ENCODE measurements around the gene MCM8. TPM values are rescaled to one million over a fixed set of nuclear protein-coding genes. Genes with fewer than 3 reads are reported as not detected.

Gene MCM8
- total RNA-seq, 4 donors from 2014 or later = 2.6 to 7.2 (median 5.9) TPM

DNA sequence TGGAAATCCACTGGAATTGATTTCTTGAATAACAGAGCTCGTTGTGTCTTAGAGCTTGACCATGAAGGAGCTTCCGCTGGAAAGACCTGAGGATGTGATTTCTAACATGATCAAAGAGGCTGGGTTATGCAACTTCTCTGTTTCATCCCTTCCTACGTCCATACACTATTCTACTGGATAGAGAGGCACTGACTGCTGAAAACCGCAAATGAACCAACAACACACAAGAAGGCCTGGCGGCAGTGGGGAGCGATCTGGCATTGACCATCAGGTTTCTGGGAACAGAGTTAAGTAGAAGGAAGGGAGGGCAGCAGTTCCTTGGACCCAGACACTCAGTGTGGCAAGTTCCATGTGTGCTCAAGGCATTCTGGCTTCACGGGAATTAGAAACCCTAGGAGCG is 90.1 kb downstream of the MCM8 start:
- intact Hi-C loops (cut with DNase I) = no loop called here
- H3K36me3 ChIP-seq = peaks cover 18 to 69% (median 22%) of the 10 kb centered on the region in 3 donors
- H3K27ac ChIP-seq = no peak overlapping the region
- H3K27me3 ChIP-seq = no peaks in the 10 kb centered on the region
- TF ChIP-seq, protein P1, sequence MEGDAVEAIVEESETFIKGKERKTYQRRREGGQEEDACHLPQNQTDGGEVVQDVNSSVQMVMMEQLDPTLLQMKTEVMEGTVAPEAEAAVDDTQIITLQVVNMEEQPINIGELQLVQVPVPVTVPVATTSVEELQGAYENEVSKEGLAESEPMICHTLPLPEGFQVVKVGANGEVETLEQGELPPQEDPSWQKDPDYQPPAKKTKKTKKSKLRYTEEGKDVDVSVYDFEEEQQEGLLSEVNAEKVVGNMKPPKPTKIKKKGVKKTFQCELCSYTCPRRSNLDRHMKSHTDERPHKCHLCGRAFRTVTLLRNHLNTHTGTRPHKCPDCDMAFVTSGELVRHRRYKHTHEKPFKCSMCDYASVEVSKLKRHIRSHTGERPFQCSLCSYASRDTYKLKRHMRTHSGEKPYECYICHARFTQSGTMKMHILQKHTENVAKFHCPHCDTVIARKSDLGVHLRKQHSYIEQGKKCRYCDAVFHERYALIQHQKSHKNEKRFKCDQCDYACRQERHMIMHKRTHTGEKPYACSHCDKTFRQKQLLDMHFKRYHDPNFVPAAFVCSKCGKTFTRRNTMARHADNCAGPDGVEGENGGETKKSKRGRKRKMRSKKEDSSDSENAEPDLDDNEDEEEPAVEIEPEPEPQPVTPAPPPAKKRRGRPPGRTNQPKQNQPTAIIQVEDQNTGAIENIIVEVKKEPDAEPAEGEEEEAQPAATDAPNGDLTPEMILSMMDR (IDR thresholded peaks at IDR 0.05) = no peak
- no peak for TF ChIP-seq POLR2A (IDR thresholded peaks at IDR 0.05)
- DNase-seq = no peak
- no peak overlapping the region for H3K4me3 ChIP-seq
- H3K4me1 ChIP-seq = no peaks in the 10 kb centered on the region
- WGBS, 2 donors = 90 to 95% methylated on average over 6 of the region's 8 CpGs
- no peaks in the 10 kb centered on the region for H3K9me3 ChIP-seq

DNA sequence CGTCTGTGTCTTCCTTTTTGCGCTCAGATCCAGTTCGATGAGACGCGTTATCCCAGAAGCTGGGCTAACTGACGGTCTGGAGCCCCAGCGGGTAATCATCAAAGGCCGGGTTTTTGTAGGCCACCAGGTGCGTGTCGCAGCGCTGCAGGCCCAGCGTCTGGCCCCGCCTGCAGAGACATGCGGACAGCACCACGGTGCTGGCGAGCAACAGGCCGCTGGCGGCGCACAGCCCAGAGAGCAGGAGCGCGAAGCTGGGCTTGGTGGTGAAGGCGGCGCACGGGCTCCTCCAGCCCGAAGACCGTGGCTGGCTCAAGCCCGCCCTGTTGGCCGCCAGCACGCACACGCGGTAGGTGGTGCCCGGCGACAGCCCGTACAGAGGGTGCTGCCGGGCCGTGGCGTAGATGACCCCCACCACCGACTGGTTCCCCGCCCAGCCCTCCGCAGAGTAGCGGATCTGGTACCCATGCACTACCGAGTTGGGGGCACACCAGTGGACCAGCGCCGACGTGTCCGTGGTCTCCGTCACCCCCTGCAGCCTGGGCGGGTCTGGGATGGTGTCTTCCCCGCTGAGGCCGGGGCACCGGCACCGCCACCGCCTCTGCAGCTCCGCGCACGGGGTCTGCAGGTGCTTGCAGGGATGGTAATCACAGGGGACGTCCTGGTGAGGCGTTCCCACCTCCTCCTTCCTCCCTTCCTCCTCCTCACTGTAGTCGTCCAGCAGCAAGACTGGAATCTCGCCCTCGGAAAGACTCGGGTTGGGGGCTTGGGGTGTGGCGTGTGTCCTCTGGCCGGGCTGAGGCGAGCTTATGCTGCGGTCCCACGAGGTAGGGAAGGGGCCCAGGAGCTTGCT is 90.7 kb downstream of the MCM8 start:
- Histone ChIP-seq H3K27me3 (no peaks in the 10 kb centered on the region), H3K36me3 (peaks cover 16 to 63% (median 18%) of the 10 kb centered on the region in 3 donors), H3K4me3 (no peak overlapping the region), H3K27ac (no peak overlapping the region), H3K9me3 (no peaks in the 10 kb centered on the region), H3K4me1 (no peaks in the 10 kb centered on the region)
- no peak for TF ChIP-seq POLR2A (IDR thresholded peaks at IDR 0.05)
- TF ChIP-seq, protein P1 (IDR thresholded peaks at IDR 0.05) = no peak
- no peak for DNase-seq
- intact Hi-C loops (cut with DNase I) = no loop called here
- 40 to 95% methylated on average over 1 to 32 of the region's 67 CpGs for WGBS, 2 donors

DNA sequence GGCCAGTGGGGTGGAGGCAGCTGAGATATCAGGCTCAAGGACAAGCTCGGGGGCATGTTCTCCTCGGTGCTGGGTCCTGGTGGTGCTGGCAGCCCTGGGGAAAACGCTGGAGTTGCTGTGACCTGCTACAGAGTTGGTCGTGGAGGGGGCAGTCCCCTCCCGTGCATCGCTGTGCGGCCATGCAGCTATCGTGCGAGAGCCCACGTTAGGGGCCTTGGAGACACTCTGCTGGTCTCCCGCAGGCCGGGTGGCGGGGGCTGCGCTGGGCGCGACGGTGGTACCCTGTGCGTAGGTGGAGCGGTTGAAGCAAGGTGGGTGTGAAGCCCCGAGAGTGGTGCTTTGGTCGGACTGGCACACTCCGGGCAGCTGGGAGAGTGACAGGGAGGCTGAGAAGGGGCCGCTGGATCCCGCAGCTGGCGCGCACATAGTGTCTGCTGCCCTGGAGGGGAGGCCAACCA is 91.4 kb downstream of the MCM8 start:
- Histone ChIP-seq H3K36me3 (peaks cover 12 to 56% (median 17%) of the 10 kb centered on the region in 3 donors), H3K27me3 (no peaks in the 10 kb centered on the region), H3K27ac (no peak overlapping the region), H3K4me1 (no peaks in the 10 kb centered on the region), H3K4me3 (no peak overlapping the region), H3K9me3 (no peaks in the 10 kb centered on the region)
- no peak for TF ChIP-seq POLR2A (IDR thresholded peaks at IDR 0.05)
- TF ChIP-seq, protein P1 (IDR thresholded peaks at IDR 0.05) = no peak
- DNase-seq = no peak
- intact Hi-C loops (cut with DNase I) = no loop called here
- WGBS, 2 donors = 91 to 96% methylated on average over 7 to 9 of the region's 26 CpGs

DNA sequence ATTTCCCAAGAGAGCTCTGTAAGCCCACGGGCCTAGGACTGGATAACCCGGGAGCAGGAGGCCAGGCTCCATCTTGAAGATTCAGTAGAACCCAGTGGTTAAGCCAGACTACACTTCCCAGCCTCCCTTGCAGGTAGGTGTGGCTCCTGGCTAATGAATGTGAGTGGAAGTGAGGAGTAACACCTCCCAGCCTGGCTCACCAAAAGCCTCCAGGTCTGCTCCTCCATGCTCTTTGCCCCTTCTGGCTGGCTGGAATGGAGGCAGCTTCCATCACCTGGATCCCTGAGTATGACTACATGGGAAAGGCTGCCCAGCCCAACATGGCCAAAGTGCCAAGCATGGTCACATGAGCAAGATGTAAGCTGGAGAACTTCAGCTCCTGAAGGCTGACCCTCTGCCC is 93.7 kb downstream of the MCM8 start:
- no peaks in the 10 kb centered on the region for H3K9me3 ChIP-seq
- H3K4me3 ChIP-seq = no peak overlapping the region
- WGBS, 2 donors = 88% methylated on average over 2 of the region's 2 CpGs; no CpG with 5 or more reads in 1 of the 2 donors
- H3K27ac ChIP-seq = no peak overlapping the region
- H3K27me3 ChIP-seq = no peaks in the 10 kb centered on the region
- DNase-seq = no peak
- no peaks in the 10 kb centered on the region for H3K4me1 ChIP-seq
- H3K36me3 ChIP-seq = peaks cover 9 to 34% (median 14%) of the 10 kb centered on the region in 3 donors
- TF ChIP-seq, protein P1 (IDR thresholded peaks at IDR 0.05) = no peak
- TF ChIP-seq POLR2A (IDR thresholded peaks at IDR 0.05) = no peak
- intact Hi-C loops (cut with DNase I) = no loop called here

DNA sequence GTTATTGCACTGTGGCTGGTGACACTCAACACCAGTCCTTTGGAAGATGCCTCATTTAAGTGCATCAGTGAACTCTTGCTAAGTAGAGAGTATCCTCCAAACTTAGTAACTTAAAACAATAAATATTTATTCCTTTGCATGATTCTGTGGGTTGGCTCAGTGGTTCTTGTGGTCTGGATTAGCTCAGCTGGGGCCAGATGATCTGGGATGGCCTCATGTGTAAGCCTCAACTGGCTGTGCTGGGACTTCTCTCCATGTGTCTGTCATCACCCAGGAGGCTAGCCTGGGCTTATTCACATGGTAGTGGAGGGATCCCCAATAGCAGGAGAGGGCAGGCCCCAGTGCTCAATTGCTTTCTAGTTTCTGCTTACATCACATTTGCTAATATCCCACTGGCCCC is 95.1 kb downstream of the MCM8 start:
- H3K36me3 ChIP-seq = peaks cover 9 to 21% (median 14%) of the 10 kb centered on the region in 3 donors
- peaks cover 0 to 9% (median 0%) of the 10 kb centered on the region in 4 donors for H3K27me3 ChIP-seq
- no peak overlapping the region for H3K4me3 ChIP-seq
- H3K9me3 ChIP-seq = no peaks in the 10 kb centered on the region
- intact Hi-C loops (cut with DNase I) = no loop called here
- H3K27ac ChIP-seq = no peak overlapping the region
- H3K4me1 ChIP-seq = no peaks in the 10 kb centered on the region
- no peak for TF ChIP-seq POLR2A (IDR thresholded peaks at IDR 0.05)
- TF ChIP-seq, protein P1 (IDR thresholded peaks at IDR 0.05) = no peak
- DNase-seq = no peak

Data from esophagus squamous epithelium (tissue), 5 donors.